Subcutaneous adipose tissue (tissue), 4 donors: ENCODE measurements around the gene CDH4. TPM values are rescaled to one million over a fixed set of nuclear protein-coding genes. Genes with fewer than 3 reads are reported as not detected.

ENCODE experiments used
- total RNA-seq, 4 donors: library from RNA; depleted of rRNA; stranded (reverse); fragments of >200 nt; gene quantifications; one replicate each; pipeline ENCODE4 v1.1.0, GENCODE V29; 2016
- TF ChIP-seq, protein P1 (sequence below): fragments of 450-650 bp; IDR thresholded peaks from one replicate; pipeline ENCODE4 v1.5.1; 2016; ENCODE audit warnings: low read depth, mild to moderate bottlenecking, control low read depth, antibody characterized with exemption, moderate library complexity

Gene CDH4
- total RNA-seq, 4 donors from 2014 or later: not detected

DNA sequence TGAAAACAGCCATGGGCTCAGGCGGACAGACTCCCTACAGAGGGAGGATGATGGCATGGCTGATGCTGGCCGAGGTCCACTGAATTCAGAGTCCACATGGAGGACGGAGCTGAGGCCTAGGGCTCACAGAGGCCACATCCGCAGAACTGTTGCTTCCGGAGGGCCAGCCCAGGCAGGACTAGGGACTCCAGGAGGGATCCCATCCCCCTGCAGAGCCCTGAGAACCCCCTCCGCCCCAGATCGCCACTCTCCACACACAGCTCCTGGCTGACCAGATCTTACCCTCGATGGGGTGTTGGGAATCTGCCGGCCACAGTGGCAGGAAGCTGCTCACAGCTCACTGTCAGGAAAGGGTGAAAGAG lies 414.4 kb downstream of the CDH4 start:
- TF ChIP-seq, protein P1, sequence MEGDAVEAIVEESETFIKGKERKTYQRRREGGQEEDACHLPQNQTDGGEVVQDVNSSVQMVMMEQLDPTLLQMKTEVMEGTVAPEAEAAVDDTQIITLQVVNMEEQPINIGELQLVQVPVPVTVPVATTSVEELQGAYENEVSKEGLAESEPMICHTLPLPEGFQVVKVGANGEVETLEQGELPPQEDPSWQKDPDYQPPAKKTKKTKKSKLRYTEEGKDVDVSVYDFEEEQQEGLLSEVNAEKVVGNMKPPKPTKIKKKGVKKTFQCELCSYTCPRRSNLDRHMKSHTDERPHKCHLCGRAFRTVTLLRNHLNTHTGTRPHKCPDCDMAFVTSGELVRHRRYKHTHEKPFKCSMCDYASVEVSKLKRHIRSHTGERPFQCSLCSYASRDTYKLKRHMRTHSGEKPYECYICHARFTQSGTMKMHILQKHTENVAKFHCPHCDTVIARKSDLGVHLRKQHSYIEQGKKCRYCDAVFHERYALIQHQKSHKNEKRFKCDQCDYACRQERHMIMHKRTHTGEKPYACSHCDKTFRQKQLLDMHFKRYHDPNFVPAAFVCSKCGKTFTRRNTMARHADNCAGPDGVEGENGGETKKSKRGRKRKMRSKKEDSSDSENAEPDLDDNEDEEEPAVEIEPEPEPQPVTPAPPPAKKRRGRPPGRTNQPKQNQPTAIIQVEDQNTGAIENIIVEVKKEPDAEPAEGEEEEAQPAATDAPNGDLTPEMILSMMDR: no peak

DNA sequence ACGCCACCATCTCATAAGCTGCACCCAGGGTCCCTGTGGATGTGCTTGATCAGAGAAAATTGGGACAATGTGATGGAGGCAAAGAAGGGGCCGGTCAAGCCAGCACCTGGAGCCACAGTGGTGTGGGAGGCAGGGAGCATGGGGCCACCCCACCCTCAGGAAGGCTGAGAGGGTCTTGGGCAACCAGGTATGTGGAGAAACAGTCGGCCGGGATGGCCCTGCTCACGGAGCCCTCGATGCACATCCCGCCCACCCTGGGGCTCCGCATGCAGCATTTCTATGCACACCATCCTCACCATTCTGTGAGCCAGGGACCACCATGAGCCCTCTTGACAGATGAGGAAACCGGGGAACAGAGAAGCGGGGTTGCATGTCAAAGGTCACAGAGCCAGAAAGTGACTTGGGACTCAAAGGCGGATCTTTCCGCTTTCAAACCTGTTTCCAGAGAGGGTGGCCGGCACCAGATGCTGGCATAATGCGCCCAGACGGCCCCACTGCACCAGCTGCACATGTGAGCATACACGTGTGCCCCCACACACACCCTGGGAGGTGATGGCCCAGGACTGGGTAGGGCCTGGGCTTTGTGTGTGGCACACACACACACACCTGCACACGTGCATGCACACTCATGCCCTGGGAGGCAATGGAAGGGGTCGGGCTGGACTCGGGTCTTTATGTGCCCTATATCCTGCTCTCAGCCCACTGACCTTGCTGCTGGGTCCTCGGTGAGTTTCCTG lies 415.2 kb downstream of the CDH4 start:
- TF ChIP-seq, protein P1: no peak

DNA sequence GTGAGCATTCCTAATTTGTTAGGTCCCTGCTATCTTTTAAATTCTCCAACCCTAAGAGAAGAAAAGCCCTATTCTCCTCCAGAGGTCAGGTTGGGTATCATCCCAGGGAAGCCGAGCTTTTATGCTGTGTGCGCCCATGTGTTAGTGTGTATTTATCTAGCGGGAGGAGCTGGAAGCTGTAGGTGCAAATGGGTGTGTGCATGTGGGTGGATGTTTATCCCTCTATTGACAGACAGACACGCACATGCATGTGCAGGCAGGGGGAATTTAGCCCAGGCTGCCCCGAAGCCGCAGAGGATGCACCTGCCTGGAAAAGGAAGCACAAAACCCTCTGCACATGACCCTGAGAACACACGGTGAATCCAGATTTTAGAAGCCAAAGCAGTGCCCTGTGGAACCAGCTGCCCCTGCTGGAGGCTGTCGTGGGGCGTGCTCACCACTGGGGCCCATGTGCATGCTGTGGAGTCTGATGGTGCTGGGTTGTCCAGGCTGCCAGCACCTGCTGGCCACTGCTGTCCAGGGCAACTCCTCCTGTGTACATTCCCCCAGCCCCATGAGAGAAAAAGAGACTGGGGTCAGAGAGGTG lies 416.1 kb downstream of the CDH4 start:
- TF ChIP-seq, protein P1: no peak

DNA sequence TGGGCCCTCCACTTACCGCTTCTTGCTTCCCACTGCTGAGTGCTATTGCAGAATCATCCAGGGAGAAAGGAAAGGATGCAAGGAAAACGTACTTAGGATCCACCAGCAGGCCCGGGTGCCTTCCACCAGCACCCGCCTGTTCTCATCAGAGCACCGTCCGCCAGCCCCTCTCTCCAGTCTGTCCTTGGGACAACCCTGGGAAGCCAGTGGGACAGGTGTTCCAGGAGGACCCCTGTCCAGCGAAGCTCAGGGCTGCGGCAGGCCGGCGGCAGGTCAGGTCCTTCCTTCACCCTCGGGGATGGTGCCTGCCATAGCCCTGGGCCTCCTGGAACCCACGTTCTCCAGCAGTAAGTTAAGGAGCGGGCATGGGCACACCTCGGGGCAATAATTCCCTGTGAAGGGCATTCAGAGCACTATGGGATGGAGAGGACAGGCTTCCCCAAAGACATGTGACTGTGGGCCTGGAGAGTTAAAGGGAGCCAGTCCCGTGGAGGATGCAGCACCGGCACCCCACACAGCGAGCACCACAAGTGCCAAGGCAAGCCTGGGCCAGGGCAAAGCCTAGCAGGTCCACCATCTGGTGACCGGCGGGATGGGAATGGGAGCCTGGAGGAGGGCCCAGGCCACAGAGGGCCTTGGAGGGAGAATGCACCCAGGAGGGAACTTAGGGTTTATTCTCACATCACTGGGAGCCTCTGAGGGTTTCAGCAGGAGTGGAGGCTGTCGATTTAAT lies 416.9 kb downstream of the CDH4 start:
- TF ChIP-seq, protein P1: no peak

DNA sequence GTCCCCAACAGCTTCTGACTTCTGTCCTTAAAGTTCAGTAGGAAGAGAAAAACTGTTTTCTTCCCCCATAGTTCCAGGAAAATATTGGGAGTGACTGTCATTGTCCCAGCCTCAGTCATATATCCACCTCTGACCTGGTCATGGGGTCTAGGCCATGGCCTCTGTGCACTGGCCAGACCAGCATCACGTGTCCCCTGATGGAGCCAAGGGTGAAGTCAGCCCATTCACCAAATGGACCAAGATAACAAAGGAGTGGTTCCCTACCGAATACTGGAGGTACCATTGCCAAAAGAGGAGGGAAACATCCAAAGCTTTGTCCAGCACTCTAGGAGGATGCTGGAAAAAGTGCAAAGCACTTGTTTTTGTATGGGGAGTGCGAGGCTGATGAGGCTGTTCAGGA lies 418.2 kb downstream of the CDH4 start:
- TF ChIP-seq, protein P1: no peak

DNA sequence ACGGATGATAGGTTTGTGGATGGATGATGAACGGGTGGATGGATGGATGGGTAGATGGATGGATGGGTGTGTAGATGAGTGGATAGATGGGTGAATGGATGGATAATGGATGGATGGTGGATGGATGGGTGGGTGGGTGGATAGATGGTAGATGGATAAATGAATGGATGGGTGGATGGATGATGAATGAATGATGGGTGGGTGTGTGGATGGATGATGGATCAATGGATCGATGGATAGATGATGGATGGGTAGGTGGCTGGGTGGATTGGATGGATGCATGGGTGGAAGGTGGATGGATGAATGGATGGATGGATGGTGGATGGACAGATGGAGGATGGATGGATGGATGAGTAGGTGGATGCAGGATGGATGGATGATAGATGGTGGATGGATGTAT lies 419.5 kb downstream of the CDH4 start:
- TF ChIP-seq, protein P1: no peak

DNA sequence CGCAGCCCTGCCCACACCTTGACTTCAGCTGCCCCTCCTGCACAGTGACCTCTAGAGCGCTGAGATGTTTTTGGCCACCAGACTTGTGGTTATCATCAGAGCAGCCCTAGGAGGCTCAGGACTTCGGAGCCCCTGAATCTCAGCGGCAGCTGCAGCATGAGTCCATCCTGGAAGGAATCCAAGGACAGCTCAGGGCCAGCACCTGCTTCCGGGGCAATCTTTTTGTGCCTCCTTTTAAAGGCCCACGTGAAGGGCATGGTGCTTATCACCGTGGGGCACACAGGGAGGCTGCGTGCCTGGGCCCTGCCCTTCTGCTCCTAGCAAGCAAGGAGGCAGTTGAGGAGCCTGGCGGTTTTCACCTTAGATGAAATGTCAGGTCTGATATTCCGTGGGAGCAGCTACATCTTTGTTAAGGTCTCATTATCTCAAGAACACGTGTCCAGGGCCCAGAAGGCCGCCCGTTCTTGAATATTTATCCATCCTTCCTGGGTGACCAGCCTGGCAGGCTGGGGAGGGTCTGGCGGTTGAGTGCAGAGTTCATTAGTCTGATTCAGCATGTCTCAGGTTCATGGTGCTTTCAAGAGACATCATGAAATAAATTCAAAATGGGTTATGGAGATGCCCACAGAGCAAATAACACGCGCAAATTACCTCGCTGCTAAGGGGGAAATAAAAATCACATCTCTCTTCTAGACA lies 421.2 kb downstream of the CDH4 start:
- TF ChIP-seq, protein P1: no peak
